HepG2 (cell line): Measurements from ENCODE around the gene RAPGEF5. TPM values are rescaled to one million over a fixed set of nuclear protein-coding genes. Genes with fewer than 3 reads are reported as not detected.

Source experiments
- CBX1 ChIP-seq: IDR thresholded peaks from one replicate; pipeline ENCODE4 v1.6.1; 2016; ENCODE audit warnings: antibody characterized with exemption, low read depth
- GATAD2A ChIP-seq: IDR thresholded peaks from 2 replicates; pipeline ENCODE4 v1.6.1; 2016
- GTF2F1 ChIP-seq: fragments of 150-350 bp; IDR thresholded peaks from 2 replicates; pipeline ENCODE4 v1.6.1; 2014; ENCODE audit warnings: low read length
- HNF4A ChIP-seq: sonication (generic); formaldehyde crosslinking; IDR thresholded peaks from 2 replicates; pipeline ENCODE4 v1.4.0; 2020; ENCODE audit warnings: missing genetic modification reagents
- HOXA5 ChIP-seq: sonication (generic); formaldehyde crosslinking; IDR thresholded peaks from 2 replicates; pipeline ENCODE4 v1.4.0; 2020; ENCODE audit warnings: missing genetic modification reagents
- MTF2 ChIP-seq: sonication (generic); formaldehyde crosslinking; IDR thresholded peaks from 2 replicates; pipeline ENCODE4 v1.5.0; 2020; ENCODE audit warnings: missing genetic modification reagents, borderline replicate concordance
- NAIF1 ChIP-seq: sonication (generic); formaldehyde crosslinking; IDR thresholded peaks from 2 replicates; pipeline ENCODE4 v1.5.0; 2020; ENCODE audit warnings: mild to moderate bottlenecking, missing genetic modification reagents, borderline replicate concordance
- NFE2L1 ChIP-seq: sonication (generic); formaldehyde crosslinking; IDR thresholded peaks from 2 replicates; pipeline ENCODE4 v1.4.0; 2020; ENCODE audit warnings: missing genetic modification reagents, mild to moderate bottlenecking, borderline replicate concordance
- NONO ChIP-seq, 2 experiments: fragments of 450-650 bp in 1 of 2; sonication (generic) in 1 of 2; formaldehyde crosslinking in 1 of 2; IDR thresholded peaks in 1 of 2; conservative IDR thresholded peaks in 1 of 2; 2 replicates each; pipeline versions ENCODE4 v1.6.1 to v1.8.0; 2017 to 2022; ENCODE audit warnings: mild to moderate bottlenecking in 1 of 2, missing genetic modification reagents in 1 of 2, moderate library complexity in 1 of 2
- NR1H2 ChIP-seq: sonication (generic); formaldehyde crosslinking; IDR thresholded peaks from 2 replicates; pipeline ENCODE4 v1.8.1; 2022; ENCODE audit warnings: low read depth, missing genetic modification reagents, borderline replicate concordance
- NR3C1 ChIP-seq: sonication (generic); formaldehyde crosslinking; IDR thresholded peaks from 2 replicates; pipeline ENCODE4 v1.4.0; 2020; ENCODE audit warnings: missing genetic modification reagents
- RFXAP ChIP-seq: sonication (generic); formaldehyde crosslinking; IDR thresholded peaks from 2 replicates; pipeline ENCODE4 v1.4.0; 2020; ENCODE audit warnings: missing genetic modification reagents, borderline replicate concordance
- SSRP1 ChIP-seq: IDR thresholded peaks from 2 replicates; pipeline ENCODE4 v1.6.1; 2016; ENCODE audit warnings: control low read depth
- TAF15 ChIP-seq: fragments of 200-400 bp; formaldehyde crosslinking; IDR thresholded peaks from one replicate; pipeline ENCODE4 v1.6.1; 2018; ENCODE audit warnings: mild to moderate bottlenecking, low read depth, low read length; ENCODE audit not compliant: poor library complexity, severe bottlenecking
- TBX2 ChIP-seq: sonication (generic); formaldehyde crosslinking; IDR thresholded peaks from 2 replicates; pipeline ENCODE4 v1.5.0; 2020; ENCODE audit warnings: missing genetic modification reagents, mild to moderate bottlenecking, borderline replicate concordance
- ZFYVE20 ChIP-seq: sonication (generic); formaldehyde crosslinking; IDR thresholded peaks from 2 replicates; pipeline ENCODE4 v1.8.0; 2023; ENCODE audit warnings: low read depth, mild to moderate bottlenecking, moderate library complexity, missing genetic modification reagents, borderline replicate concordance
- ZNF12 ChIP-seq: sonication (generic); formaldehyde crosslinking; IDR thresholded peaks from 2 replicates; pipeline ENCODE4 v1.5.0; 2020; ENCODE audit warnings: missing genetic modification reagents
- ZNF121 ChIP-seq: sonication (generic); formaldehyde crosslinking; IDR thresholded peaks from 2 replicates; pipeline ENCODE4 v1.5.0; 2020; ENCODE audit warnings: mild to moderate bottlenecking, missing genetic modification reagents
- ZNF296 ChIP-seq: sonication (generic); formaldehyde crosslinking; conservative IDR thresholded peaks from 2 replicates; pipeline ENCODE4 v1.5.0; 2020; ENCODE audit warnings: mild to moderate bottlenecking, missing genetic modification reagents
- ZNF354B ChIP-seq: sonication (generic); formaldehyde crosslinking; IDR thresholded peaks from 2 replicates; pipeline ENCODE4 v1.8.0; 2022; ENCODE audit warnings: mild to moderate bottlenecking, missing genetic modification reagents
- ZNF431 ChIP-seq: sonication (generic); formaldehyde crosslinking; IDR thresholded peaks from 2 replicates; pipeline ENCODE4 v1.9.0; 2022; ENCODE audit warnings: missing genetic modification reagents, low read depth, mild to moderate bottlenecking, borderline replicate concordance
- ZNF792 ChIP-seq: IDR thresholded peaks from 2 replicates; pipeline ENCODE4 v1.6.1; 2016
- polyA plus RNA-seq, 8 experiments: library from polyadenylated mRNA; depleted of rRNA in 3 of 8; stranded (reverse) in 7 of 8; unstranded in 1 of 8; fragments of >200 nt; fragmentation: Illumina TruSeq in 4 of 8; extraction: Trizol in 4 of 8; gene quantifications; 2 replicates each; pipeline versions ENCODE4 v1.2.1 to v1.2.3, GENCODE V29; 2011 to 2016; ENCODE audit warnings: low read depth in 4 of 8, missing spikeins in 1 of 8, mixed read lengths in 1 of 8; ENCODE audit not compliant: insufficient read depth in 1 of 8
- total RNA-seq, 5 experiments: library from RNA; depleted of rRNA; stranded (reverse); fragments of >200 nt; fragmentation: Illumina TruSeq; extraction: Trizol; gene quantifications; 2 replicates each; pipeline ENCODE4 v1.2.3, GENCODE V29; 2016; ENCODE audit warnings: low read depth in 1 of 5
- TF ChIP-seq, protein P1 (sequence below): sonication (generic); formaldehyde crosslinking; IDR thresholded peaks from 2 replicates; pipeline ENCODE4 v1.4.0; 2020; ENCODE audit warnings: missing genetic modification reagents, borderline replicate concordance
- TF ChIP-seq, protein P2 (sequence below): sonication (generic); formaldehyde crosslinking; IDR thresholded peaks from 2 replicates; pipeline ENCODE4 v1.5.0; 2020; ENCODE audit warnings: missing genetic modification reagents
- TF ChIP-seq, protein P3 (sequence below): sonication (generic); formaldehyde crosslinking; IDR thresholded peaks from 2 replicates; pipeline ENCODE4 v1.8.0; 2022; ENCODE audit warnings: mild to moderate bottlenecking, missing genetic modification reagents, borderline replicate concordance

RAPGEF5 gene
- total and polyA plus RNA-seq, 2 of the 13 experiments (the other 11 are each of a cell fraction or from before 2014, with no cell fraction given): 17.1 to 23.4 TPM

DNA sequence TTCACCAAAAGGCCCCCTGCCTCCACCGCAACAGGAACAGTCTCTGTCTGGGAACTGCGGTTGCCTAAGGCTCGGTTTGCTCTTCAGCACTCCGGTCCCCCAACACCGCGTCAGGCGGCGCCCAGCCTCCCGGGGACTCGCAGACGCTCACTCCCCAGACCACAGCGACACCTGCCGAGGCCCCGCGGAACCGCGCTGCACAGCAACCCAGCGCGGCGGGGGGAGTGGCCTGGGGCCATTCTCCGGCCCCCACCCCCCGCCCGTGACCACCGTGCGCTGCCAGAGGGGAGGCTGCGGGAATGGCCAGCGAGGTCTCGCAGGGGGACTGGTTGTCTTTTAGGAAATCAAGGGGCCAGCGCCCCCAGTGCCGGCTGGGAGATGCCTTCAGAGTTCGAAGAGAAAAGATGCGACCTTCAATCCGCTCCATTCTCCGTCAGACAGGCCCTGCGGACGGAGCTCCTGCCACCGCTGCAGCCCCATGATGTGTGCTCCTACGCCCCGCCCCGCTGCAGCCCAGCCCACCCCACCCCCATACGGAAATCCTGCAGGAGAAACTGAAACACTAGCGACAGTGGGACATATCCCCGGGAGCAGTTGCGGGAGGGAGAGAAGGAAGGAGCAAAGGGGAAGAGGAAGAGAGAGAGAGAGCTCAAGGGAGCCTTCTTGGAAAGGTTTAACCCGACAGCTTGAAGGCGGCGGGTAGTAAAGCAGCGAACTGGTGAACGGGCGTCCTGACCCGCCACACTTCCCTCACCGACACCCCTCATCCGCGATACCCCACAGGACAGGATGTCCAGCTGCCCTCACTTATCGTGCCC is 273.9 kb downstream of the RAPGEF5 start (continued):
- TF ChIP-seq MTF2: 0 out of 2 replicates have a peak, but pooled peaks have one; percentile 69
- no peak for TF ChIP-seq ZNF431
- no peak for TF ChIP-seq ZNF121 (CRISPR knock-in tag)
- no peak for TF ChIP-seq ZNF296 (CRISPR knock-in tag)
- TF ChIP-seq NR1H2 (CRISPR knock-in tag): no peak
- 0 out of 2 replicates have a peak, but pooled peaks have one; percentile 51 for TF ChIP-seq ZNF12 (CRISPR knock-in tag)
- no peak for TF ChIP-seq SSRP1 (CRISPR knock-in tag)
- peak; percentile 34; the same call in 1 of the 2 replicates for TF ChIP-seq TBX2 (CRISPR knock-in tag)
- peak; percentile 67; the same call in 1 of the 2 replicates for TF ChIP-seq RFXAP
- no peak for TF ChIP-seq NONO (IDR thresholded peaks at IDR 0.05)
- 0 out of 2 replicates have a peak, but pooled peaks have one; percentile 38 for TF ChIP-seq NONO (CRISPR knock-in tag; conservative IDR thresholded peaks at IDR 0.05)
- TF ChIP-seq NR3C1 (CRISPR knock-in tag): no peak
- TF ChIP-seq, protein P1, sequence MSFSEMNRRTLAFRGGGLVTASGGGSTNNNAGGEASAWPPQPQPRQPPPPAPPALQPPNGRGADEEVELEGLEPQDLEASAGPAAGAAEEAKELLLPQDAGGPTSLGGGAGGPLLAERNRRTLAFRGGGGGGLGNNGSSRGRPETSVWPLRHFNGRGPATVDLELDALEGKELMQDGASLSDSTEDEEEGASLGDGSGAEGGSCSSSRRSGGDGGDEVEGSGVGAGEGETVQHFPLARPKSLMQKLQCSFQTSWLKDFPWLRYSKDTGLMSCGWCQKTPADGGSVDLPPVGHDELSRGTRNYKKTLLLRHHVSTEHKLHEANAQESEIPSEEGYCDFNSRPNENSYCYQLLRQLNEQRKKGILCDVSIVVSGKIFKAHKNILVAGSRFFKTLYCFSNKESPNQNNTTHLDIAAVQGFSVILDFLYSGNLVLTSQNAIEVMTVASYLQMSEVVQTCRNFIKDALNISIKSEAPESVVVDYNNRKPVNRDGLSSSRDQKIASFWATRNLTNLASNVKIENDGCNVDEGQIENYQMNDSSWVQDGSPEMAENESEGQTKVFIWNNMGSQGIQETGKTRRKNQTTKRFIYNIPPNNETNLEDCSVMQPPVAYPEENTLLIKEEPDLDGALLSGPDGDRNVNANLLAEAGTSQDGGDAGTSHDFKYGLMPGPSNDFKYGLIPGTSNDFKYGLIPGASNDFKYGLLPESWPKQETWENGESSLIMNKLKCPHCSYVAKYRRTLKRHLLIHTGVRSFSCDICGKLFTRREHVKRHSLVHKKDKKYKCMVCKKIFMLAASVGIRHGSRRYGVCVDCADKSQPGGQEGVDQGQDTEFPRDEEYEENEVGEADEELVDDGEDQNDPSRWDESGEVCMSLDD (CRISPR knock-in tag): no peak
- TF ChIP-seq TAF15: no peak
- no peak for TF ChIP-seq ZNF354B (CRISPR knock-in tag)
- TF ChIP-seq GATAD2A: peak; percentile 48; the same call in 1 of the 2 replicates
- no peak for TF ChIP-seq CBX1
- TF ChIP-seq ZFYVE20 (CRISPR knock-in tag): no peak
- TF ChIP-seq ZNF792: no peak
- TF ChIP-seq GTF2F1: no peak
- TF ChIP-seq, protein P2, sequence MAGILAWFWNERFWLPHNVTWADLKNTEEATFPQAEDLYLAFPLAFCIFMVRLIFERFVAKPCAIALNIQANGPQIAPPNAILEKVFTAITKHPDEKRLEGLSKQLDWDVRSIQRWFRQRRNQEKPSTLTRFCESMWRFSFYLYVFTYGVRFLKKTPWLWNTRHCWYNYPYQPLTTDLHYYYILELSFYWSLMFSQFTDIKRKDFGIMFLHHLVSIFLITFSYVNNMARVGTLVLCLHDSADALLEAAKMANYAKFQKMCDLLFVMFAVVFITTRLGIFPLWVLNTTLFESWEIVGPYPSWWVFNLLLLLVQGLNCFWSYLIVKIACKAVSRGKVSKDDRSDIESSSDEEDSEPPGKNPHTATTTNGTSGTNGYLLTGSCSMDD (CRISPR knock-in tag): no peak
- TF ChIP-seq, protein P3, sequence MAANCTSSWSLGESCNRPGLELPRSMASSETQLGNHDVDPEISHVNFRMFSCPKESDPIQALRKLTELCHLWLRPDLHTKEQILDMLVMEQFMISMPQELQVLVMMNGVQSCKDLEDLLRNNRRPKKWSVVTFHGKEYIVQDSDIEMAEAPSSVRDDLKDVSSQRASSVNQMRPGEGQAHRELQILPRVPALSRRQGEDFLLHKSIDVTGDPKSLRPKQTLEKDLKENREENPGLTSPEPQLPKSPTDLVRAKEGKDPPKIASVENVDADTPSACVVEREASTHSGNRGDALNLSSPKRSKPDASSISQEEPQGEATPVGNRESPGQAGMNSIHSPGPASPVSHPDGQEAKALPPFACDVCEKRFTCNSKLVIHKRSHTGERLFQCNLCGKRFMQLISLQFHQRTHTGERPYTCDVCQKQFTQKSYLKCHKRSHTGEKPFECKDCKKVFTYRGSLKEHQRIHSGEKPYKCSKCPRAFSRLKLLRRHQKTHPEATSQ (CRISPR knock-in tag): no peak
- TF ChIP-seq HOXA5 (CRISPR knock-in tag): no peak
- no peak for TF ChIP-seq NFE2L1 (CRISPR knock-in tag)
- TF ChIP-seq NAIF1 (CRISPR knock-in tag): no peak
- no peak for TF ChIP-seq HNF4A (CRISPR knock-in tag)
